Subcutaneous abdominal adipose tissue (tissue), 5 donors: ENCODE results near the gene SPECC1L.

Experiments used
- H3K27ac ChIP-seq: one replicate; pipeline ENCODE4 v1.7.0; 2013; ENCODE audit warnings: low read depth, mild to moderate bottlenecking, inconsistent platforms, low read length, moderate library complexity
- H3K27me3 ChIP-seq, 5 donors: one replicate each; pipeline ENCODE4 v1.7.0; 2013; ENCODE audit warnings: low read length in 5 of 5, inconsistent platforms in 1 of 5; ENCODE audit not compliant: control insufficient read depth in 5 of 5, insufficient read depth in 4 of 5
- H3K36me3 ChIP-seq, 5 donors: one replicate each; pipeline ENCODE4 v1.7.0; 2013; ENCODE audit warnings: low read length in 5 of 5; ENCODE audit not compliant: control insufficient read depth in 5 of 5, insufficient read depth in 5 of 5
- H3K4me1 ChIP-seq, 5 donors: one replicate each; pipeline ENCODE4 v1.7.0; 2013; ENCODE audit warnings: low read length in 5 of 5, mild to moderate bottlenecking in 3 of 5, moderate library complexity in 1 of 5; ENCODE audit not compliant: control insufficient read depth in 5 of 5, insufficient read depth in 5 of 5
- H3K4me3 ChIP-seq, 5 donors: one replicate each; pipeline ENCODE4 v1.7.0; 2013; ENCODE audit warnings: low read length in 5 of 5, low read depth in 1 of 5
- H3K9ac ChIP-seq, 5 donors: one replicate each; pipeline ENCODE4 v1.7.0; 2013; ENCODE audit warnings: low read length in 5 of 5, mild to moderate bottlenecking in 4 of 5, moderate library complexity in 3 of 5
- H3K9me3 ChIP-seq, 5 donors: one replicate each; pipeline ENCODE4 v1.7.0; 2013; ENCODE audit warnings: low read length in 5 of 5; ENCODE audit not compliant: control insufficient read depth in 5 of 5
- donor health status: healthy.
- donor health status: healthy.
- donor health status: healthy.
- donor health status: healthy.
- donor health status: healthy.

The SPECC1L gene

GRCh38 chr22:24389680-24390079 is 119.0 kb downstream of the SPECC1L start:
- H3K4me3 ChIP-seq: no peak overlapping the region
- H3K9ac ChIP-seq: no peak overlapping the region
- H3K4me1 ChIP-seq: peaks cover 2 to 26% (median 22%) of the 10 kb centered on the region in 5 donors
- no peaks in the 10 kb centered on the region for H3K27me3 ChIP-seq
- H3K27ac ChIP-seq: peak overlapping the region; percentile 77
- H3K9me3 ChIP-seq: no peaks in the 10 kb centered on the region
- H3K36me3 ChIP-seq: peaks cover 0 to 4% (median 3%) of the 10 kb centered on the region in 5 donors

GRCh38 chr22:24390156-24390555 is 119.5 kb downstream of the SPECC1L start:
- peak overlapping the region in 1 of 5 donors; percentile 16 for H3K9ac ChIP-seq
- H3K4me3 ChIP-seq: no peak overlapping the region
- H3K9me3 ChIP-seq: no peaks in the 10 kb centered on the region
- H3K4me1 ChIP-seq: peaks cover 2 to 26% (median 22%) of the 10 kb centered on the region in 5 donors
- peak overlapping the region; percentile 77 for H3K27ac ChIP-seq
- H3K27me3 ChIP-seq: no peaks in the 10 kb centered on the region
- peaks cover 0 to 4% (median 3%) of the 10 kb centered on the region in 5 donors for H3K36me3 ChIP-seq

- H3K27ac ChIP-seq: peak overlapping the region; percentile 77
- H3K9ac ChIP-seq: no peak overlapping the region
- H3K4me3 ChIP-seq: no peak overlapping the region
- H3K27me3 ChIP-seq: no peaks in the 10 kb centered on the region
- H3K9me3 ChIP-seq: no peaks in the 10 kb centered on the region
- peaks cover 2 to 26% (median 22%) of the 10 kb centered on the region in 5 donors for H3K4me1 ChIP-seq
- H3K36me3 ChIP-seq: peaks cover 0 to 4% (median 1%) of the 10 kb centered on the region in 5 donors
Observed at GRCh38 chr22:24390576-24390975, 119.9 kb downstream of the SPECC1L start.

- H3K27ac ChIP-seq: no peak overlapping the region
- H3K9me3 ChIP-seq: no peaks in the 10 kb centered on the region
- H3K9ac ChIP-seq: no peak overlapping the region
- peaks cover 0 to 14% (median 9%) of the 10 kb centered on the region in 5 donors for H3K36me3 ChIP-seq
- peaks cover 2 to 26% (median 22%) of the 10 kb centered on the region in 5 donors for H3K4me1 ChIP-seq
- no peak overlapping the region for H3K4me3 ChIP-seq
- no peaks in the 10 kb centered on the region for H3K27me3 ChIP-seq
Observed at GRCh38 chr22:24391836-24392217, 121.2 kb downstream of the SPECC1L start.

- peaks cover 2 to 28% (median 22%) of the 10 kb centered on the region in 5 donors for H3K4me1 ChIP-seq
- peaks cover 3 to 19% (median 14%) of the 10 kb centered on the region in 5 donors for H3K36me3 ChIP-seq
- no peak overlapping the region for H3K27ac ChIP-seq
- no peaks in the 10 kb centered on the region for H3K27me3 ChIP-seq
- no peaks in the 10 kb centered on the region for H3K9me3 ChIP-seq
- no peak overlapping the region for H3K9ac ChIP-seq
- H3K4me3 ChIP-seq: no peak overlapping the region
Observed at GRCh38 chr22:24392218-24392931, 121.7 kb downstream of the SPECC1L start.

GRCh38 chr22:24393012-24393559 is 122.5 kb downstream of the SPECC1L start:
- Histone ChIP-seq H3K9ac (no peak overlapping the region), H3K27ac (no peak overlapping the region), H3K4me1 (peaks cover 2 to 28% (median 22%) of the 10 kb centered on the region in 5 donors), H3K4me3 (no peak overlapping the region), H3K27me3 (no peaks in the 10 kb centered on the region), H3K9me3 (no peaks in the 10 kb centered on the region), H3K36me3 (peaks cover 3 to 24% (median 16%) of the 10 kb centered on the region in 5 donors)

GRCh38 chr22:24393848-24394247 is 123.2 kb downstream of the SPECC1L start:
- no peaks in the 10 kb centered on the region for H3K9me3 ChIP-seq
- no peak overlapping the region for H3K4me3 ChIP-seq
- no peak overlapping the region for H3K9ac ChIP-seq
- peaks cover 2 to 28% (median 22%) of the 10 kb centered on the region in 5 donors for H3K4me1 ChIP-seq
- no peaks in the 10 kb centered on the region for H3K27me3 ChIP-seq
- H3K36me3 ChIP-seq: peaks cover 3 to 31% (median 22%) of the 10 kb centered on the region in 5 donors
- H3K27ac ChIP-seq: no peak overlapping the region

- Histone ChIP-seq H3K4me1 (peaks cover 2 to 27% (median 22%) of the 10 kb centered on the region in 5 donors), H3K9me3 (no peaks in the 10 kb centered on the region), H3K36me3 (peaks cover 3 to 32% (median 23%) of the 10 kb centered on the region in 5 donors), H3K27me3 (no peaks in the 10 kb centered on the region), H3K4me3 (no peak overlapping the region), H3K27ac (no peak overlapping the region), H3K9ac (no peak overlapping the region)
Observed at GRCh38 chr22:24394254-24394653, 123.6 kb downstream of the SPECC1L start.

GRCh38 chr22:24398409-24398808 is 127.8 kb downstream of the SPECC1L start:
- no peaks in the 10 kb centered on the region for H3K9me3 ChIP-seq
- H3K36me3 ChIP-seq: peaks cover 3 to 39% (median 25%) of the 10 kb centered on the region in 5 donors
- H3K4me1 ChIP-seq: peaks cover 6 to 31% (median 15%) of the 10 kb centered on the region in 5 donors
- no peaks in the 10 kb centered on the region for H3K27me3 ChIP-seq
- no peak overlapping the region for H3K9ac ChIP-seq
- H3K27ac ChIP-seq: no peak overlapping the region
- no peak overlapping the region for H3K4me3 ChIP-seq

- peaks cover 6 to 34% (median 15%) of the 10 kb centered on the region in 5 donors for H3K4me1 ChIP-seq
- H3K9me3 ChIP-seq: no peaks in the 10 kb centered on the region
- no peak overlapping the region for H3K9ac ChIP-seq
- peaks cover 3 to 48% (median 30%) of the 10 kb centered on the region in 5 donors for H3K36me3 ChIP-seq
- peak overlapping the region; percentile 37 for H3K27ac ChIP-seq
- H3K27me3 ChIP-seq: no peaks in the 10 kb centered on the region
- no peak overlapping the region for H3K4me3 ChIP-seq
Observed at GRCh38 chr22:24400034-24400725, 129.5 kb downstream of the SPECC1L start.
